ENCODE results near the gene TRANK1.

GRCh38 chr3:36907911-36908646 is 36.8 kb downstream of the TRANK1 start:
- no peak for TF ChIP-seq CTCF (IDR thresholded peaks at IDR 0.05; ENCODE audit: poor library complexity, severe bottlenecking)
- TF ChIP-seq EZH2 (IDR thresholded peaks at IDR 0.05; ENCODE audit: borderline replicate concordance, insufficient read depth, low read length, poor library complexity, severe bottlenecking) = no peak
- TF ChIP-seq POLR2AphosphoS5 (IDR thresholded peaks at IDR 0.05) = no peak
- TF ChIP-seq REST (IDR thresholded peaks at IDR 0.05; ENCODE audit: borderline replicate concordance) = no peak
